ENCODE results near the gene CIB4.

The CIB4 gene

DNA sequence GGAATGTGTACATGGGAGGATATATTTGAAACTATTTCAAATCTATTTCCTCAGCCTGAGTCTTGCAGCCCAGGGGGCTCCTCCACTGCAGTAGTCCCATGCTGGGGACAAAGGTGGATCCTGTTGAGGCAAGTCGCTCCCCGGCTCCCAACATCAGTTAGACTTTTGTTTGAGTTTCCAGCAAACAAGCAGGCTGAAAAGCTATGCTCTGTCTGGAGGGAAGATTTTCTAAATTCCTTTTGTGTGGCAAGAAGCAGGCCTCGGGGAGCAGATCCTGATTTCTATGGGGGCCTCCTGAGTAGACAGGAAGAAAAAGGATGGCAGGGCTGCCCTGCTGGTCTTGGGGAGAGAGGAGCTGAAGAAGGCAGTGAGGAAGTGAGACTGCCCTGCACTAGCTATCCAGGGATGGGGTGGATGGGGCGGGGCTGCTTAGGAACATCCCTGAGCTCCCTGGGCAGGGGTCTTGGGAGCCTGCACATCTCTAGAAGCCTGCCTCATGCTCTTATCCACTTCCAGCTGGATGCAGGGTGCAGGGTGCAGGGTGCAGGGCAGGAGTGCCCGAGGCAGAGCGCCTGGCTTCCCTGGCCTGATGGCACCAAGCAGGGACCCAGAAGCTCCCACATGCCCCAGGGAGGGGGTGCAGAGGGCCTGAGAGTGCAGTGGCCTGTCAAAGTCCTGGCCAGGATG, 6.0 kb upstream of the CIB4 start:
- TF ChIP-seq, protein P1, sequence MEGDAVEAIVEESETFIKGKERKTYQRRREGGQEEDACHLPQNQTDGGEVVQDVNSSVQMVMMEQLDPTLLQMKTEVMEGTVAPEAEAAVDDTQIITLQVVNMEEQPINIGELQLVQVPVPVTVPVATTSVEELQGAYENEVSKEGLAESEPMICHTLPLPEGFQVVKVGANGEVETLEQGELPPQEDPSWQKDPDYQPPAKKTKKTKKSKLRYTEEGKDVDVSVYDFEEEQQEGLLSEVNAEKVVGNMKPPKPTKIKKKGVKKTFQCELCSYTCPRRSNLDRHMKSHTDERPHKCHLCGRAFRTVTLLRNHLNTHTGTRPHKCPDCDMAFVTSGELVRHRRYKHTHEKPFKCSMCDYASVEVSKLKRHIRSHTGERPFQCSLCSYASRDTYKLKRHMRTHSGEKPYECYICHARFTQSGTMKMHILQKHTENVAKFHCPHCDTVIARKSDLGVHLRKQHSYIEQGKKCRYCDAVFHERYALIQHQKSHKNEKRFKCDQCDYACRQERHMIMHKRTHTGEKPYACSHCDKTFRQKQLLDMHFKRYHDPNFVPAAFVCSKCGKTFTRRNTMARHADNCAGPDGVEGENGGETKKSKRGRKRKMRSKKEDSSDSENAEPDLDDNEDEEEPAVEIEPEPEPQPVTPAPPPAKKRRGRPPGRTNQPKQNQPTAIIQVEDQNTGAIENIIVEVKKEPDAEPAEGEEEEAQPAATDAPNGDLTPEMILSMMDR (IDR thresholded peaks at IDR 0.05), result no peak

DNA sequence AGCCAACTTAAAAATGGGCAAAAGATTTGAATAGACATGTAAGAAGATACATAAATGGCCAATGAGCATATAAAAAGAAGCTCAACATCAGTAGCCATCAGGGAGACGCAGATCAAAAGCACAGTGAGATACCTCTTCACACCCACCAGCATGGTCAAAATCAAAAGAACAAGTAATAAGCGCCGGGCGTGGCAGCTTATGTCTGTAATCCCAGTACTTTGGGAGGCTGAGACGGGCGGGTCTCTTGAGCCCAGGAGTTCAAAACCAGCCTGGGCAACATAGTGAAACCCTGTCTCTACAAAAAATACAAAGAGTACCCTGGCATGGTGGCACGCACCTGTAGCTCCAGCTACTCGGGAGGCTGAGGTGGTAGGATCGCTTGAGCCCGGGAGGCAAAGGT, 4.6 kb upstream of the CIB4 start:
- TF ChIP-seq, protein P1 (IDR thresholded peaks at IDR 0.05), result no peak

DNA sequence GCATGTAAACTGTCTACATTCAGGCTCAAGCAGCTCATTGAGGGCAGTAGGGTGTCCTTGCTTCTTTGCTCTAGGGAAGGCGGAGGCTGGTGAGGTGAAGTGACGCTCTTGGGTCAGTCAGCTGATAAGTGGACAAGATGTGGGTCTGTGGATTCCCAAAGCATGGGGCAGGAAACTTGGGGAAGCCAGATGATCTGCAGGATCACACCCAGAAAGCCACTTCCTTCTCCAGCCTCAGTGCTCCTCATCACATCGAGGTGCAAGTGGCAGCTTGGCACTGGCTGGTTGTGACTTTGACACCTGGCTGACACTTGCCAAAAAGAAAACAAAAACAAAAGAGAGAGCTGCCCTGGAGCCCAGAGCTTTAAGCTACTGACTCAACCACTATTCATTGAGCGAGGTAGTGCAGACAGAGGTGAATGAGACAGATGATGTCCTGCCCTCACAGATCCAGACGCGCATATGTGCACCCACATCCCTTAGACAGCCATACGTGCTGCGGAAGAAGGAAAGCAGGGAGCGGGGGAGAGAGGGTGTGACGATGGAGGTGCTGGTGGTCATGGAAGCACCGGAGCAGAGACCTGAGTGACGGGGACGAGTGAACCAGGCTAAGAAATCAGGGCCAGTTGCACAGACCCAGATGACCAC, 3.1 kb upstream of the CIB4 start:
- TF ChIP-seq, protein P1 (IDR thresholded peaks at IDR 0.05), result no peak

DNA sequence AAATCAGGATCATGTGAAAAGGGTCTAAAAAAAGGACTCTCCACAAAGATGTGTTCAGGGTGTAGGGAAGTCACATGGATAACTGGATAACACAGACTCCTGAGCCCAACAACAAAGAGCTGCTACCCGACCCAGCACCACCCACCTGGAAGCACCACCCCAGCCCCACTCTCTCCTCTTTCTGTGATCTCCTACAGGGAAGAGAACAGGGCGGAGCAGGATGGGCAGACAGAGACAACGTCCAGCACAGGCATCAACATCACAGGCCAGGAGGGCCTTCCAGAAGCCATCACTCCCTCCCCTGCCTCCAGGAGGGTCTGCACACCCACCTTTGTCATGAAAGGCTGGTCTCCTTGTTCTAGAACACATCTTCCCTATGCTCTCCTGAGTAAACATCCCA, 1.3 kb upstream of the CIB4 start:
- TF ChIP-seq, protein P1 (IDR thresholded peaks at IDR 0.05), result no peak

DNA sequence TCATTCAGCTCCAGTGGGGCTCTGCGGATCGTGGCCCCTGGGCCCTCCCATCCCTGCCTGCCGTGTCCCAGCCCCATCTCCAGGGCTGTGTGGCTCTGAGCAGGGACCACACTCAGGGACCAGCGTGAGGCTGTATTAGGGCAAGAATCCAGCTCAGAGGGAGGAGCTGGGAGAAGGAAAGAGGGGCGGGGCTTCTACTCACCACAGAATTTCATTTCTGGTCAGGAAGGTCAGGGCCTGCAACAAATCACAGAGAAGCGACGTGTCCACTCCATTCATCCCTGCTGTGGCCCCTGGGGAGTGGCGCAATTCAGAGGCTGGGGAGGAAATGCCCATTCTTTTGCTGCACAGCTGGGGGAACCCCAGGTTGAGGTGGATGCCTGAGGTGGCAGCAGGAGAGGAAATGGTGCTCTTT, 828 bp downstream of the CIB4 start:
- TF ChIP-seq, protein P1 (IDR thresholded peaks at IDR 0.05), result no peak

DNA sequence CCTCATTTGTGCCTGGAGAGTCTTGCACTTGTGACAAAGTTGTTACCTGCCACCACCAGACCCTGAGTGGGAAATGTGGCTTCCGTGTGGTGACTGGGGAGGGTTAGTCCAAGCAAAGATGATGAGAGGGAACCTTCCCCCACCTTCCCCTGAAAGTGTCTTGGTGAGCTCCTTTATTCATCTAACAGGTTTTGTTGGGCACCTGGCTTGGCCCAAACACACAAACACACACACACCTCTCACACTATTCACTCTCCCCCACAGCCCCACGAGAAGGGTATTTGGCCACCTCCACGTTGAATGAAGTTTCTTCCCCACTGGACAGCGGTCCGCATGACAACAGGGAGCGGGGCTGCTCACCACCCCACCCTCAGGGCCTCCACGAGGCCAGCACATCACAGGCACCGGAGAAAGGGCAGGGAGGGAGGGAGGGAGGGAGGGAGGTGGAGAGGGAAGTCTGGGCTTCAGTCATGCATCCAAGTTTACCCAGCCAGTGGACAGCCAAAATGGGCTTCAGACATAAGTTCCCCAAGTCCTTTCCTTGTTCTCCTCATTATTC, 1.4 kb downstream of the CIB4 start:
- TF ChIP-seq, protein P1 (IDR thresholded peaks at IDR 0.05), result no peak

DNA sequence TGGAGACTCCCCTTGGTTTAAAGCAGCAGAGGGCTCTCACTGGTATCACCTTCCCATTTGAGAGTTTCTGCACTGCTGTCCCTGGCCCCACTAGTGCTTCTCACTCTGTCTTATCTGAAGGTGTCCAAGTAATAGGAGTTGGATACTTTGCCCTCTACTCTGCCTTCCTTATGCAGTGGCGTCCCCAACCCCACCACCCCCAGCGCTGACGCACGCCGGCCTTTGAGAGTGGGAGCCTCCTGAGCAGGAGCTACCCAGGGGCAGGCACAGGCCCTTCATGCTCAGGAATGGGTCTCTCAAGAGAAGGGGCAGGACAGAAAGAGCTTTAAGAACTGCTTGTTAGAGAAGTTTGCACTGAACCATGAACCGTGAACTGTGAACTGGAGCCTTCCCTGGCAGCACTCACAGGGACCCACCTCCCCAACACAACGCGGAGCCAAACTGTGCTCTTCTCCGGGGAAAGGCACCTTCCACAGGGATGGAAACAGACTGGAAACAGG, 3.3 kb downstream of the CIB4 start:
- TF ChIP-seq, protein P1 (IDR thresholded peaks at IDR 0.05), result no peak
